NCI-H2107 (cell line): ENCODE measurements around the gene MYADML2.

Experiments
- DNase-seq: peaks from one replicate; lab custom pipeline; 2025; lab: John Stamatoyannopoulos, UW

Gene MYADML2

GRCh38 chr17:81939218-81939617, 7.8 kb downstream of the MYADML2 start:
- no peak for DNase-seq

DNA sequence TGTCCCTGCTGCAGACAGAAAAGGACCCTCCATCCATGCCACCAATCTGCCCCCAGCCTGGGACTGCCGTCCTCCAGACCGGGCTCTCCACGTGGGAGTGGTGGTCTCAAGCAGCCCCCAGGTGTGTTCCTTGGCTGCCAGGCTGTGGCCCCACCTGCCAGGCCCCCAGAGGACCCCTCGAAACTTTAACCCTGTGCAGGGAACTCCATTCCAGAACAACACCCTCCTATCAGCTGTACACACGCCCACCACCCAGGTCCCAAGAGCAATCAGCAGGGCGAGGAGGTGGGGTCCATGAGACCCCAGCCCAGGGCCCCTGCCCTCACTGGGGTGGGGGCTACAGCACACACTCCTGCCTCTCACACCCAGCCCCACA, 11.3 kb downstream of the MYADML2 start:
- no peak for DNase-seq

GRCh38 chr17:81934850-81935708, 12.0 kb downstream of the MYADML2 start:
- DNase-seq, result no peak

DNA sequence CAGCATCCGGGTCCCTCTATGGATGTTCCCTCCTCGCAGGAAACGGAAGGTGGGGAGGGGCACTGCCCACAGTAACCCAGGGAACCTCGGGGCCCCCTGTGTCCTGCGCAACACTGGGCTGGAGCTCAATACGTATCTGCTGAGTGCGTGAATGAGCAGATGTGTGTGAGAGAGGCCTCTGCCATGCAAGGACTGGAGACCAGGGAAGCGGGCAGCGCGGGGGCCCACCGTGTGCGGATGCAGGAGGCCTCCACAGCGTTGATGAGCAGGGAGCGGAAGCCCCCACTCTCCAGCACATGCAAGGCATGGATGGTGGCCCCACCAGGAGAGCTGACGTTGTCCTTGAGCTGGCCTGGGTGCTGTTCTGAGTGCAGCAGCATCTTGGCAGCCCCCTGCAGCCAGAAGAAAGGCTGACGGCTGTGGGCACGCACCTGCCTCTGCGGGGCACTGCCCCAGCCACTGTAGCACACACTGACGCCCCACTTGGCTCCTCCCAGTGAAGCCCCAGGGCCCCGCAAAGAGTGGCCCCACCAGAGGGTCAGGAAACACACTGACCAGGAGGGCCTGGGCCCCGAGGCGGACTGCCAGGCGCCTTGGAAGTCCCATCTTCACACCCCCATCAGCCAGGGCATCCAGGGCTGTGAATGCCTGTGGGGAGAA, 12.8 kb downstream of the MYADML2 start:
- no peak for DNase-seq

DNA sequence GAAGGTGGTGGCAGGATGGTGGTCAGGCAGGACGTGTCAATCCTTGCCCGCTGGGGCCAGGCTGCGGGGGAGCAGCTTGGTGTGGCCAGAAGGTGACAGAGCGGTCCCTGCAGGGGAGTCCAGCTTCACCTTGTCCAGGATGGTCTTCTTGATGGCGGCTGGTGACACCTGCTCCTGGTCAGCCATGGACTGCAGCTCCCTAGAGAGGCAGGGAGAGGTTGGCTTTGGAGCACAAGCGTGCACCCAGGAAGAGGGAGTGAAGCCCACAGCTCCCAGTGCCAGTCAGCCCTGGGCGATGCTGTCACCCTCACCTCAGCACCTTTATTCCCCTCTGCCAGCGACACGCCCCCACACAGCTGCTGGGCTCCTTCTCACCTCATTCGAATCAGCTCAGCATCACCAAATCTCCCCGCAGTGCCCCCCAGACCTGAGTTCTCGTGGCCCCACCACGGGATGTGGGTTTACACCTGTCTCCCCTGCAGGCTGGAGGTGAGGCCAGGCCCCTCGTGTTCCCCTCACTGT, 13.8 kb downstream of the MYADML2 start:
- DNase-seq, result no peak

GRCh38 chr17:81932333-81932983, 14.6 kb downstream of the MYADML2 start:
- DNase-seq, result no peak

DNA sequence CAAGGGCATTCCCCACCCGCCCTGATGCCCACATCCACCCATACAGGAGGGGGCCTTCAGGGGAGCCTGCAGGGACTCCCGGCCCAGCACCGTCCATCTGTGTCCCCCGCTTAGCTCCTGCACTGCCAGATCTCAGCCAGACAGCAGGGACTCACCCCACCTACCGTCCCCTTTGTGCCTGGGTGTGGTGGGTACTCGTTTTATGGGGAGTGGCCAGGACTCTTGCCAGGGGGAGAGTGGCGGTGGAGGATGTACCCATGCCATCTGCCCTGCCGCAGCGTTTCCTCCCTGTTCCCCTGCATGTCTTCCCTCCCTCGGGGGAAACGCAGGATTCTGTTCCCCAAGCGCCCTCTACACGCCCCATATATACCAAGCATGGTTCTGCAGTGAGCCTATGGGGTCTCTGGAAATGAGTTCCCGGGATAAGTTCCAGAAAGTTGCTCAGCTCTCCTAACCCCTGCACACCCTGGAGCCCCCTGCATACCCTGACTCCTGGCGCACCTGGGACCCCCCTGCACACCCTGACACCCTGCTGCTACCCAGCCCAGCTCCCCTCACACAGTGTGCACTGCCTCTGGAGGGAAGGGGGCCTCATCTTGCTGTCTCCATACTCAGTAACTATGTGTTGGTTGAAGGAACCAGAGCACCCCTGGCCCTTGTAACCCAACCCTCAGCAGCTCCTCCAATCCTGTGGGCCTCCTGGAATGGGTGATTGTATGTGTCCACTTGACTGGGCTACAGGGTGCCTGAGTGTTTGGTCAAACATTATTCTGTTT, 15.3 kb downstream of the MYADML2 start:
- DNase-seq, result no peak

DNA sequence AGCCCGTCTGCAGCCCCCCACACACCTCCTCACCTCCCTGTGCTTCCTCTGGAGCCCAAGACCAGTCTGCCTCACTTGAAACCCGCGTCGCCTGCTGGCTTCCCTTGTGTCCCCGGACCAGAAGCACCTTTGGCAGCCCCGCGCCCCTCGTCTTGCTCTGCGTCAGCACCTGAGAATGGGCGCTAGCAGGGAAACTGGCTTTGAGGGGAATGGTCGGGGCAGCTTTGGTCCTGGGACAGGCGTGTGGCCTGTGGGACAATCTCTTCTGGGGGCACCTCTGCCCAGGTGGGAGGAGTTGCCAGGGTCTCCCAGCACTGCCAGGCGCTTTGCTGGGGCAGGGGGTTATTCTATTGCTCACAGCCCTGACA, 15.9 kb downstream of the MYADML2 start:
- no peak for DNase-seq

GRCh38 chr17:81930142-81931125, 16.6 kb downstream of the MYADML2 start:
- DNase-seq, result no peak

GRCh38 chr17:81929253-81930141, 17.5 kb downstream of the MYADML2 start:
- no peak for DNase-seq

GRCh38 chr17:81928544-81929252, 18.3 kb downstream of the MYADML2 start:
- DNase-seq, result no peak

GRCh38 chr17:81927653-81928543, 19.1 kb downstream of the MYADML2 start, which contains the start of gene MAFG:
TSS of gene MAFG (minus strand) at chr17:81927735. CDS start at chr17:81923185, 4,550 bp downstream.
- peak; percentile 90 for DNase-seq

DNA sequence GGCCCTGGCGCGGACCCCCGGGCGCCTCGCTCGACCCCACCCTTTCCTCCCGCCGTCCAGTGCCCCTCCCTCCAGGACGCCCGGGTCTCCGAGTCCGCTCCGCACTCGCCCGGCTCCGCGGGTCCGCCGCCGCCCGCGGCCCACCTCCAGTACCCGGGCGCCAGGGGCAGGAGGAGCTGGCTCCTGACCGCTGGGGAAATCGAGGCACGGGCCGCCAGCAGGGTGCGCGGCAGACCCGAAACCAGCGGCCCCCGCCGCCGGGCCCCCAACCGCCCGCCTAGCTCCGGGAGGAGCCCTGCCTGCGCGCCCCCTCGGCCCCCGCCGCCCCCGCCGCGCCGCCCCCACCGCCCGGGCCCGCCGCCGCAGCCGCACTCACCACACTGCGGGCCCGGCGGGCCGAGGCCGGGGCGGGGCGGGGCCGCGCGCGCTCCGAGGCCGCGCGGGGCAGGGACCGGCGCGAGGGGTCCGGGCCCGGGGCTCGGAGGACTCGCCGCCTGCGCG, 19.8 kb downstream of the MYADML2 start:
- DNase-seq, result no peak

- DNase-seq, result no peak
Observed at GRCh38 chr17:81926451-81927151, 20.4 kb downstream of the MYADML2 start.

DNA sequence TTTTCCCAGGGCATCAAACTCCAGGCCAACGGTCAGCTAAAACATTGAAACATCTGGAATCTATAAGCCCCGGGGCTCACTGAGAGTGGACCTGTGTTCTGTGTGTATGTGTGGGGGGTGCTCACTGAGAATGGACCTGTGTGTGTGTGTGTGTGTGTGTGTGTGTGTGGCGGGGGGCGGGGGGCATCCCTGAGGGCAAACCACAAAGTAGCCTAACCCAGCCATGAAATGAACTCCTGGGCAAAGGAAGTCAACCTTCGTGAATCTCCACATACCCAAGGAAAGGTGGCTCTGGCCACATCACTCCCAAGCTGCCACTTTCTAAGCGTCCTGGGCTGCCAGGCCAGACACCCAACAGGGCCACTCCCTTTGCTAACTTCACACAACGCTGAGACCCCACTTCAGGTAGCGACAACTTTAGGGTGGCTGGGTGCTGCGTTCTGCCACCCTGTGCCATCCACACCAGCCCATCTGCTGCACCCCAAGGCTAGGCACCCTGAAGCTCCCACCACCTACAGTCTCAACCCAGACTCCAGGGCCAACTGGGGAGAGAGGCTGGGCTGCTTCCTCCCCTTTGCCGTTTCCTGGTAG, 21.1 kb downstream of the MYADML2 start:
- no peak for DNase-seq
